SU-DHL-6 (cell line): Measurements from ENCODE around the gene MRC1.

Source experiments
- H2AFZ ChIP-seq: fragments of 200-600 bp; sonication (generic); 2 replicates; pipeline ENCODE4 v1.6.1; 2014; ENCODE audit warnings: low read depth, mild to moderate bottlenecking, moderate library complexity, mixed read lengths, antibody characterized with exemption, low read length; ENCODE audit not compliant: severe bottlenecking
- H3F3A ChIP-seq: fragments of 200-600 bp; shearing (Covaris generic); 2 replicates; pipeline ENCODE4 v1.6.0; 2016; ENCODE audit warnings: antibody characterized with exemption, mild to moderate bottlenecking; ENCODE audit not compliant: insufficient read depth
- H3K27ac ChIP-seq: fragments of 200-600 bp; sonication (generic); 2 replicates; pipeline ENCODE4 v1.5.1; 2016; ENCODE audit warnings: low read depth, mild to moderate bottlenecking, low read length, moderate library complexity, mixed read lengths
- H3K27me3 ChIP-seq: fragments of 200-600 bp; sonication (generic), shearing (Covaris generic); 2 replicates; pipeline ENCODE4 v1.6.0; 2014; ENCODE audit warnings: mild to moderate bottlenecking, low read length
- H3K36me3 ChIP-seq: fragments of 200-600 bp; sonication (generic); 2 replicates; pipeline ENCODE4 v1.6.1; 2014; ENCODE audit warnings: mild to moderate bottlenecking, low read length, mixed read lengths
- H3K4me2 ChIP-seq: fragments of 300-600, 200-600 bp; shearing (Covaris generic), sonication (generic); 2 replicates; pipeline ENCODE4 v1.6.0; 2014; ENCODE audit warnings: low read length, low read depth, mild to moderate bottlenecking; ENCODE audit not compliant: poor library complexity, severe bottlenecking
- H3K4me3 ChIP-seq: fragments of 200-600 bp; sonication (generic); 2 replicates; pipeline ENCODE4 v1.5.1; 2014; ENCODE audit warnings: antibody characterized with exemption, low read length, mild to moderate bottlenecking, mixed read lengths; ENCODE audit not compliant: insufficient read depth, poor library complexity, severe bottlenecking
- H3K79me2 ChIP-seq: fragments of 200-600 bp; sonication (generic); 2 replicates; pipeline ENCODE4 v1.6.1; 2014; ENCODE audit warnings: mild to moderate bottlenecking, low read length, moderate library complexity; ENCODE audit not compliant: insufficient read depth
- H3K9ac ChIP-seq: fragments of 200-600 bp; sonication (generic); 2 replicates; pipeline ENCODE4 v1.7.0; 2014; ENCODE audit warnings: mild to moderate bottlenecking, low read length
- H3K9me2 ChIP-seq: fragments of 200-600 bp; sonication (generic); replicated peaks from 2 replicates; pipeline ENCODE4 v1.6.1; 2014; ENCODE audit warnings: low read length; ENCODE audit not compliant: insufficient read depth
- H3K9me3 ChIP-seq: fragments of 200-600 bp; sonication (generic); 2 replicates; pipeline ENCODE4 v1.6.1; 2014; ENCODE audit warnings: low read length, mixed read lengths; ENCODE audit not compliant: insufficient read depth
- H4K20me1 ChIP-seq: fragments of 200-600 bp; sonication (generic); 2 replicates; pipeline ENCODE4 v1.6.1; 2014; ENCODE audit warnings: low read depth, mild to moderate bottlenecking, antibody characterized with exemption, low read length, moderate library complexity, mixed read lengths
- CTCF ChIP-seq: fragments of 200-600 bp; sonication (generic); IDR thresholded peaks from one replicate; pipeline ENCODE4 v1.5.1; 2017; ENCODE audit warnings: antibody characterized with exemption, mild to moderate bottlenecking, low read length, moderate library complexity; ENCODE audit not compliant: insufficient read depth, poor library complexity, severe bottlenecking
- EZH2phosphoT487 ChIP-seq: fragments of 200-600 bp; sonication (generic), shearing (Covaris generic); conservative IDR thresholded peaks from 2 replicates; pipeline ENCODE4 v1.6.1; 2018; ENCODE audit warnings: mild to moderate bottlenecking, antibody characterized with exemption, low read length, moderate library complexity, mixed read lengths

The MRC1 gene

GRCh38 chr10:17820943-17821342 lies 11.8 kb downstream of the MRC1 start:
- Histone ChIP-seq H3K9me3 (no peaks in the 10 kb centered on the region), H4K20me1 (no peaks in the 10 kb centered on the region), H3K36me3 (no peaks in the 10 kb centered on the region), H3K27ac (no peak overlapping the region), H3K4me3 (no peak overlapping the region), H3K9me2 (no peaks in the 10 kb centered on the region), H3K9ac (no peak overlapping the region), H3F3A (no peaks in the 10 kb centered on the region), H2AFZ (no peak overlapping the region), H3K27me3 (no peaks in the 10 kb centered on the region), H3K79me2 (no peaks in the 10 kb centered on the region), H3K4me2 (no peak overlapping the region)
- no peak for TF ChIP-seq EZH2phosphoT487
- no peak for TF ChIP-seq CTCF

- TF ChIP-seq EZH2phosphoT487 (no peak), CTCF (no peak)
- no peak overlapping the region for H3K27ac ChIP-seq
- H3K27me3 ChIP-seq: no peaks in the 10 kb centered on the region
- no peaks in the 10 kb centered on the region for H4K20me1 ChIP-seq
- no peaks in the 10 kb centered on the region for H3K79me2 ChIP-seq
- H3F3A ChIP-seq: no peaks in the 10 kb centered on the region
- no peak overlapping the region for H3K4me2 ChIP-seq
- no peaks in the 10 kb centered on the region for H3K9me3 ChIP-seq
- H3K4me3 ChIP-seq: no peak overlapping the region
- no peaks in the 10 kb centered on the region for H3K36me3 ChIP-seq
- H3K9me2 ChIP-seq: no peaks in the 10 kb centered on the region
- H3K9ac ChIP-seq: no peak overlapping the region
- no peak overlapping the region for H2AFZ ChIP-seq
These were observed 12.7 kb downstream of the MRC1 start for GRCh38 chr10:17821893-17822292.

GRCh38 chr10:17831341-17831740 lies 22.2 kb downstream of the MRC1 start:
- Histone ChIP-seq H3K36me3 (no peaks in the 10 kb centered on the region), H3K4me3 (no peak overlapping the region), H3K27me3 (no peaks in the 10 kb centered on the region), H3K9me2 (no peaks in the 10 kb centered on the region), H2AFZ (no peak overlapping the region), H3K79me2 (no peaks in the 10 kb centered on the region), H3F3A (no peaks in the 10 kb centered on the region), H3K27ac (no peak overlapping the region), H3K9ac (no peak overlapping the region), H3K4me2 (no peak overlapping the region), H4K20me1 (no peaks in the 10 kb centered on the region), H3K9me3 (no peaks in the 10 kb centered on the region)
- TF ChIP-seq CTCF (no peak), EZH2phosphoT487 (no peak)
